PC-3 (cell line): Measurements from ENCODE around the gene MYO5B. TPM values are rescaled to one million over a fixed set of nuclear protein-coding genes. Genes with fewer than 3 reads are reported as not detected.

Experiments used
- ATAC-seq: fragments of 200-7000 bp; cut with Tn5 transposase; 2 replicates; pipeline ENCODE4 v1.9.1; 2020; ENCODE audit warnings: mild to moderate bottlenecking, moderate library complexity
- BruUV-seq: library from RNA; stranded (reverse); fragments of 400-500 nt; replicated peaks from 2 replicates; lab custom pipeline; 2021; lab: Mats Ljungman, UMichigan
- CTCF ChIA-PET: fragments of 300-600 bp; sonication (Branson Sonifier 250); formaldehyde crosslinking; loops from one replicate; lab custom pipeline; 2022; ENCODE audit warnings: antibody characterized with exemption; lab: Charles Lee
- POLR2A ChIA-PET: fragments of 300-600 bp; sonication (Branson Sonifier 250); formaldehyde crosslinking; loops from one replicate; lab custom pipeline; 2022; ENCODE audit warnings: antibody characterized with exemption; ENCODE audit not compliant: unreplicated experiment; lab: Charles Lee
- DNase-seq: peaks from one replicate; pipeline ENCODE4 v3.0.0-alpha.2; 2015
- H2AFZ ChIP-seq: fragments of 300-600 bp; sonication (generic); 2 replicates; pipeline ENCODE4 v1.6.0; 2016; ENCODE audit warnings: antibody characterized with exemption, low read length
- H3F3A ChIP-seq: fragments of 300-600 bp; sonication (generic); one replicate; pipeline ENCODE4 v1.6.0; 2017; ENCODE audit warnings: antibody characterized with exemption, low read length, control low read depth, mild to moderate bottlenecking; ENCODE audit not compliant: unreplicated experiment
- H3K27ac ChIP-seq: fragments of 300-600 bp; sonication (generic); 2 replicates; pipeline ENCODE4 v1.5.1; 2016; ENCODE audit warnings: mild to moderate bottlenecking, low read length
- H3K27me3 ChIP-seq: fragments of 300-600 bp; sonication (generic); 2 replicates; pipeline ENCODE4 v1.6.1; 2016; ENCODE audit warnings: low read length, mixed read lengths
- H3K36me3 ChIP-seq: fragments of 300-600 bp; sonication (generic); 2 replicates; pipeline ENCODE4 v1.6.1; 2016; ENCODE audit warnings: low read depth, mixed run types, low read length, mixed read lengths
- H3K4me1 ChIP-seq: fragments of 300-600 bp; sonication (generic); 2 replicates; pipeline ENCODE4 v1.5.1; 2016; ENCODE audit warnings: low read length; ENCODE audit not compliant: insufficient read depth
- H3K4me2 ChIP-seq: fragments of 300-600 bp; sonication (generic); 2 replicates; pipeline ENCODE4 v1.6.0; 2016; ENCODE audit warnings: low read length
- H3K4me3 ChIP-seq: fragments of 300-600 bp; sonication (generic); 2 replicates; pipeline ENCODE4 v1.5.1; 2016; ENCODE audit warnings: mild to moderate bottlenecking, low read length, mixed read lengths
- H3K79me2 ChIP-seq: fragments of 300-600 bp; sonication (generic); 2 replicates; pipeline ENCODE4 v1.6.1; 2017; ENCODE audit warnings: low read length, mixed read lengths
- H3K9ac ChIP-seq: fragments of 300-600 bp; sonication (generic); 2 replicates; pipeline ENCODE4 v1.6.0; 2016; ENCODE audit warnings: mild to moderate bottlenecking, low read length
- H3K9me2 ChIP-seq: fragments of 300-600 bp; sonication (generic); replicated peaks from 2 replicates; pipeline ENCODE4 v1.6.1; 2016; ENCODE audit warnings: mixed run types, low read length, mixed read lengths
- H3K9me3 ChIP-seq: fragments of 300-600 bp; sonication (generic); 2 replicates; pipeline ENCODE4 v1.6.1; 2016; ENCODE audit warnings: low read length, mixed read lengths
- H4K20me1 ChIP-seq: fragments of 300-600 bp; sonication (generic); 2 replicates; pipeline ENCODE4 v1.6.1; 2016; ENCODE audit warnings: low read length, mixed read lengths
- EZH2 ChIP-seq: fragments of 300-600 bp; sonication (generic); IDR thresholded peaks from one replicate; pipeline ENCODE4 v1.6.1; 2017; ENCODE audit warnings: antibody characterized with exemption, mild to moderate bottlenecking, low read length; ENCODE audit not compliant: unreplicated experiment
- EZH2phosphoT487 ChIP-seq: fragments of 300-600 bp; sonication (generic); IDR thresholded peaks from 2 replicates; pipeline ENCODE4 v1.6.1; 2018; ENCODE audit warnings: mild to moderate bottlenecking, antibody characterized with exemption, low read length, borderline replicate concordance
- intact Hi-C: fragments of 100-400 bp; cut with micrococcal nuclease; formaldehyde crosslinking; loops from 2 replicates; pipeline ENCODE4 v1.9.0; 2023
- total RNA-seq: library from RNA; depleted of rRNA; stranded (reverse); fragments of >200 nt; gene quantifications from 2 replicates; pipeline ENCODE4 v1.2.3, GENCODE V29; 2014
- TF ChIP-seq, protein P1 (sequence below): fragments of 300-600 bp; sonication (generic); conservative IDR thresholded peaks from 2 replicates; pipeline ENCODE4 v1.5.1; 2017; ENCODE audit warnings: antibody characterized with exemption, low read depth, mild to moderate bottlenecking, low read length

MYO5B gene
- total RNA-seq, 1 experiment from 2014 or later: 10.7 TPM

GRCh38 chr18:50089702-50090101 is 105.2 kb downstream of the MYO5B start:
- Histone ChIP-seq H3K27me3 (no peaks in the 10 kb centered on the region), H3K27ac (no peak overlapping the region), H3K4me3 (no peak overlapping the region), H3K4me1 (no peaks in the 10 kb centered on the region), H3K4me2 (no peak overlapping the region), H2AFZ (no peak overlapping the region), H3F3A (no peaks in the 10 kb centered on the region), H3K9me3 (no peaks in the 10 kb centered on the region), H3K79me2 (no peaks in the 10 kb centered on the region), H3K36me3 (no peaks in the 10 kb centered on the region), H3K9me2 (no peaks in the 10 kb centered on the region), H3K9ac (no peak overlapping the region), H4K20me1 (no peaks in the 10 kb centered on the region)
- TF ChIP-seq EZH2 (no peak), EZH2phosphoT487 (no peak)
- TF ChIP-seq, protein P1, sequence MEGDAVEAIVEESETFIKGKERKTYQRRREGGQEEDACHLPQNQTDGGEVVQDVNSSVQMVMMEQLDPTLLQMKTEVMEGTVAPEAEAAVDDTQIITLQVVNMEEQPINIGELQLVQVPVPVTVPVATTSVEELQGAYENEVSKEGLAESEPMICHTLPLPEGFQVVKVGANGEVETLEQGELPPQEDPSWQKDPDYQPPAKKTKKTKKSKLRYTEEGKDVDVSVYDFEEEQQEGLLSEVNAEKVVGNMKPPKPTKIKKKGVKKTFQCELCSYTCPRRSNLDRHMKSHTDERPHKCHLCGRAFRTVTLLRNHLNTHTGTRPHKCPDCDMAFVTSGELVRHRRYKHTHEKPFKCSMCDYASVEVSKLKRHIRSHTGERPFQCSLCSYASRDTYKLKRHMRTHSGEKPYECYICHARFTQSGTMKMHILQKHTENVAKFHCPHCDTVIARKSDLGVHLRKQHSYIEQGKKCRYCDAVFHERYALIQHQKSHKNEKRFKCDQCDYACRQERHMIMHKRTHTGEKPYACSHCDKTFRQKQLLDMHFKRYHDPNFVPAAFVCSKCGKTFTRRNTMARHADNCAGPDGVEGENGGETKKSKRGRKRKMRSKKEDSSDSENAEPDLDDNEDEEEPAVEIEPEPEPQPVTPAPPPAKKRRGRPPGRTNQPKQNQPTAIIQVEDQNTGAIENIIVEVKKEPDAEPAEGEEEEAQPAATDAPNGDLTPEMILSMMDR: no peak
- BruUV-seq: no TSS peak
- ATAC-seq (no peak), DNase-seq (no peak)
- ChIA-PET POLR2A (no interaction called here), CTCF (no interaction called here)
- intact Hi-C loops: no loop called here

- H2AFZ ChIP-seq: no peak overlapping the region
- TF ChIP-seq, protein P1: no peak
- no peak for TF ChIP-seq EZH2
- TF ChIP-seq EZH2phosphoT487: no peak
- H3K27me3 ChIP-seq: no peaks in the 10 kb centered on the region
- ATAC-seq (no peak), DNase-seq (no peak)
- H4K20me1 ChIP-seq: no peaks in the 10 kb centered on the region
- no peak overlapping the region for H3K9ac ChIP-seq
- ChIA-PET CTCF (no interaction called here), POLR2A (no interaction called here)
- no peaks in the 10 kb centered on the region for H3K9me2 ChIP-seq
- intact Hi-C loops: no loop called here
- H3K9me3 ChIP-seq: no peaks in the 10 kb centered on the region
- H3K79me2 ChIP-seq: 0 out of 2 replicates have a peak, but pooled peaks cover 14% of the 10 kb centered on the region
- no peaks in the 10 kb centered on the region for H3F3A ChIP-seq
- peaks cover 18% of the 10 kb centered on the region for H3K4me1 ChIP-seq
- H3K4me3 ChIP-seq: no peak overlapping the region
- no peak overlapping the region for H3K4me2 ChIP-seq
- H3K27ac ChIP-seq: no peak overlapping the region
- no peaks in the 10 kb centered on the region for H3K36me3 ChIP-seq
- no TSS peak for BruUV-seq
Measured at GRCh38 chr18:50083708-50084107, 111.2 kb downstream of the MYO5B start.

- POLR2A ChIA-PET: interaction anchor here (0.9 to 1.1 kb wide), 2 partner anchors 19 to 114 kb away, joined by 3 to 6 read pairs; partner anchors contain the start of gene MYO5B
- Histone ChIP-seq H3K9me3 (no peaks in the 10 kb centered on the region), H3K4me1 (peaks cover 18% of the 10 kb centered on the region), H2AFZ (no peak overlapping the region), H3K27me3 (no peaks in the 10 kb centered on the region), H3K4me3 (no peak overlapping the region; the same call in 1 of the 2 replicates), H3K9me2 (no peaks in the 10 kb centered on the region), H4K20me1 (no peaks in the 10 kb centered on the region), H3K36me3 (no peaks in the 10 kb centered on the region), H3K4me2 (peak overlapping the region; percentile 66), H3F3A (no peaks in the 10 kb centered on the region), H3K27ac (peak overlapping the region; percentile 94), H3K79me2 (0 out of 2 replicates have a peak, but pooled peaks cover 14% of the 10 kb centered on the region), H3K9ac (peak overlapping the region; percentile 43; the same call in 1 of the 2 replicates)
- CTCF ChIA-PET: interaction anchor here (0.6 to 1.1 kb wide), 2 partner anchors 102 to 114 kb away, joined by 4 read pairs; partner anchors contain the start of gene MYO5B
- DNase-seq (peak; percentile 72), ATAC-seq (peak; percentile 93)
- no peak for TF ChIP-seq EZH2phosphoT487
- TF ChIP-seq, protein P1: no peak
- no peak for TF ChIP-seq EZH2
- intact Hi-C loops: no loop called here
- TSS peak; percentile 57 for BruUV-seq
Measured at GRCh38 chr18:50080932-50081560, 113.9 kb downstream of the MYO5B start.
